ENCODE measurements around the gene CPNE2. TPM values are rescaled to one million over a fixed set of nuclear protein-coding genes. Genes with fewer than 3 reads are reported as not detected.

CPNE2 gene
- total RNA-seq, 1 donor = 11.6 TPM

DNA sequence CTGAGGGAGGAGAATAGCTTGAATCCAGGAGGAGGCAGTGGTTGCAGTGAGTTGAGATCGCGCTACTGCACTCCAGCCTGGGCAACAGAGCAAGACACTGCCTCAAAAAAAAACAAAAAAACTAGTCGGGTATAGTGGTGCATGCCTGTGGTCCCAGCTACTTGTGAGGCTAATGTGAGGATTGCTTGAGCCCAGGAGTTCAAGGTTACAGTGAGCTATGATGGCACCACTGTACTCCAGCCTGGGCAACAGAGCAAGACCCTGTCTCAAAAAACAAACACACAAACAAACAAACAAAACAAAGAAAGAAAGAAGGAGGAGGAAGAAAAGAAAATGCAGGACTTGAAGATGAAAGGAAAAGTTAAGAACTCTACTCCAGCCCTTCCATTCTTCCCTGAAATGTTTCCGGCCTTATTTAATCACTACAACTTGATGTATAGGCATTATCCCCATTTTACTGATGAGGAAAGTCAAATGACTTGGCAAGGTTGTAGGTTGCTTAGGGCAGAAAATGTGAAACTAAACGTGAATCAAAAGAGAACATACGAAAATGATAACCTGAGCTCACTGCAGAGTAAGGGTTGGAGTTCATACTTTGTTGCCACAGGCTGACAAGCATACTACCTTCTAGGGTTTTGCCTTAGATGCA lies 63.4 kb downstream of the CPNE2 start:
- H3K36me3 ChIP-seq (ENCODE audit: insufficient read depth, low read length) = peaks cover 41% of the 10 kb centered on the region
- no peak for DNase-seq (ENCODE audit: insufficient read length, low spot score, missing footprints)
- no peak overlapping the region for H3K27ac ChIP-seq (ENCODE audit: low read depth, low read length)
- no peaks in the 10 kb centered on the region for H3K79me2 ChIP-seq (ENCODE audit: insufficient read depth, low read length)
- H3K4me1 ChIP-seq (ENCODE audit: insufficient read depth, low read length) = no peaks in the 10 kb centered on the region
- no peak overlapping the region for H2AFZ ChIP-seq (ENCODE audit: low read length)
- H3K27me3 ChIP-seq (ENCODE audit: insufficient read depth, low read length) = no peaks in the 10 kb centered on the region
- no peaks in the 10 kb centered on the region for H3K9me3 ChIP-seq (ENCODE audit: low read depth, low read length)
- H3K4me2 ChIP-seq (ENCODE audit: insufficient read depth, low read length) = no peak overlapping the region
- no peak overlapping the region for H3K4me3 ChIP-seq (ENCODE audit: insufficient read depth, low read length)
- TF ChIP-seq CTCF (IDR thresholded peaks at IDR 0.05; ENCODE audit: extremely low read depth, low read depth, low read length) = no peak
- no peaks in the 10 kb centered on the region for H4K20me1 ChIP-seq (ENCODE audit: insufficient read depth, low read length)

- Histone ChIP-seq H3K36me3 (ENCODE audit: insufficient read depth, low read length) (peaks cover 41% of the 10 kb centered on the region), H3K4me2 (ENCODE audit: insufficient read depth, low read length) (no peak overlapping the region), H3K79me2 (ENCODE audit: insufficient read depth, low read length) (no peaks in the 10 kb centered on the region), H3K27ac (ENCODE audit: low read depth, low read length) (no peak overlapping the region), H4K20me1 (ENCODE audit: insufficient read depth, low read length) (no peaks in the 10 kb centered on the region), H3K9me3 (ENCODE audit: low read depth, low read length) (no peaks in the 10 kb centered on the region), H3K27me3 (ENCODE audit: insufficient read depth, low read length) (no peaks in the 10 kb centered on the region), H3K4me1 (ENCODE audit: insufficient read depth, low read length) (no peaks in the 10 kb centered on the region), H3K4me3 (ENCODE audit: insufficient read depth, low read length) (no peak overlapping the region), H2AFZ (ENCODE audit: low read length) (no peak overlapping the region)
- TF ChIP-seq CTCF (IDR thresholded peaks at IDR 0.05; ENCODE audit: extremely low read depth, low read depth, low read length) = no peak
- no peak for DNase-seq (ENCODE audit: insufficient read length, low spot score, missing footprints)
Measured at GRCh38 chr16:57156351-57156703, 63.9 kb downstream of the CPNE2 start.

- no peaks in the 10 kb centered on the region for H4K20me1 ChIP-seq (ENCODE audit: insufficient read depth, low read length)
- H2AFZ ChIP-seq (ENCODE audit: low read length) = no peak overlapping the region
- no peaks in the 10 kb centered on the region for H3K27me3 ChIP-seq (ENCODE audit: insufficient read depth, low read length)
- no peak overlapping the region for H3K27ac ChIP-seq (ENCODE audit: low read depth, low read length)
- no peak overlapping the region for H3K4me3 ChIP-seq (ENCODE audit: insufficient read depth, low read length)
- peaks cover 40% of the 10 kb centered on the region for H3K36me3 ChIP-seq (ENCODE audit: insufficient read depth, low read length)
- DNase-seq (ENCODE audit: insufficient read length, low spot score, missing footprints) = no peak
- no peaks in the 10 kb centered on the region for H3K9me3 ChIP-seq (ENCODE audit: low read depth, low read length)
- H3K4me1 ChIP-seq (ENCODE audit: insufficient read depth, low read length) = no peaks in the 10 kb centered on the region
- TF ChIP-seq CTCF (IDR thresholded peaks at IDR 0.05; ENCODE audit: extremely low read depth, low read depth, low read length) = no peak
- H3K4me2 ChIP-seq (ENCODE audit: insufficient read depth, low read length) = no peak overlapping the region
- no peaks in the 10 kb centered on the region for H3K79me2 ChIP-seq (ENCODE audit: insufficient read depth, low read length)
Measured at GRCh38 chr16:57157533-57157932, 65.2 kb downstream of the CPNE2 start.

- no peaks in the 10 kb centered on the region for H4K20me1 ChIP-seq (ENCODE audit: insufficient read depth, low read length)
- H3K4me1 ChIP-seq (ENCODE audit: insufficient read depth, low read length) = no peaks in the 10 kb centered on the region
- H3K27me3 ChIP-seq (ENCODE audit: insufficient read depth, low read length) = no peaks in the 10 kb centered on the region
- TF ChIP-seq CTCF (IDR thresholded peaks at IDR 0.05; ENCODE audit: extremely low read depth, low read depth, low read length) = no peak
- no peaks in the 10 kb centered on the region for H3K79me2 ChIP-seq (ENCODE audit: insufficient read depth, low read length)
- no peaks in the 10 kb centered on the region for H3K9me3 ChIP-seq (ENCODE audit: low read depth, low read length)
- no peak overlapping the region for H3K4me3 ChIP-seq (ENCODE audit: insufficient read depth, low read length)
- H3K36me3 ChIP-seq (ENCODE audit: insufficient read depth, low read length) = peaks cover 33% of the 10 kb centered on the region
- H3K4me2 ChIP-seq (ENCODE audit: insufficient read depth, low read length) = no peak overlapping the region
- no peak for DNase-seq (ENCODE audit: insufficient read length, low spot score, missing footprints)
- no peak overlapping the region for H3K27ac ChIP-seq (ENCODE audit: low read depth, low read length)
- no peak overlapping the region for H2AFZ ChIP-seq (ENCODE audit: low read length)
Measured at GRCh38 chr16:57159447-57159846, 67.1 kb downstream of the CPNE2 start.
